Cardiac muscle cell (in vitro differentiated cells and primary cell): ENCODE data around the gene ITGAX. TPM values are rescaled to one million over a fixed set of nuclear protein-coding genes. Genes with fewer than 3 reads are reported as not detected.
"Not testable (repeated sequence)": the region's sequence is repeated elsewhere in the genome, so short reads cannot be mapped to it uniquely, and the experiment has no call there.

Experiments
- DNase-seq, 2 donors: peaks; one replicate each; pipeline versions ENCODE4 v3.0.0 to v3.0.0-alpha.2; 2010 to 2017; ENCODE audit warnings: low read depth in 1 of 2, low spot score in 1 of 2
- H3K27ac ChIP-seq: fragments of 200-600 bp; sonication (generic); 2 replicates; pipeline ENCODE4 v1.5.1; 2016
- H3K27me3 ChIP-seq: fragments of 200-600 bp; sonication (generic); 2 replicates; pipeline ENCODE4 v1.6.0; 2016; ENCODE audit warnings: control low read depth
- H3K36me3 ChIP-seq: fragments of 200-600 bp; sonication (generic); 2 replicates; pipeline ENCODE4 v1.5.1; 2016; ENCODE audit warnings: control low read depth
- H3K4me1 ChIP-seq: fragments of 200-600 bp; sonication (generic); 2 replicates; pipeline ENCODE4 v1.8.1; 2017; ENCODE audit warnings: low read depth, mild to moderate bottlenecking, mixed run types
- H3K4me3 ChIP-seq: fragments of 200-600 bp; sonication (generic); 2 replicates; pipeline ENCODE4 v1.5.1; 2016; ENCODE audit warnings: mild to moderate bottlenecking
- H3K9me3 ChIP-seq: fragments of 200-600 bp; sonication (generic); 2 replicates; pipeline ENCODE4 v1.5.1; 2017; ENCODE audit warnings: low read depth, mild to moderate bottlenecking, control low read depth
- CTCF ChIP-seq: IDR thresholded peaks from 2 replicates; pipeline ENCODE4 v1.5.1; 2012; ENCODE audit warnings: low read depth, mild to moderate bottlenecking, low read length
- polyA plus RNA-seq: library from polyadenylated mRNA; unstranded; fragments of >200 nt; fragmentation: Nextera tagmentation; extraction: Ambion mirVana; gene quantifications from 2 replicates; pipeline ENCODE4 v1.2.1, GENCODE V29; 2016
- total RNA-seq: library from RNA; depleted of rRNA; stranded (reverse); fragments of >200 nt; gene quantifications from 2 replicates; pipeline ENCODE4 v1.2.3, GENCODE V29; 2016

ITGAX gene
- total and polyA plus RNA-seq, 2 experiments from 2014 or later: 0.69 TPM; not detected in 1

- Histone ChIP-seq H3K27me3 (no peaks in the 10 kb centered on the region), H3K4me1 (no peaks in the 10 kb centered on the region), H3K4me3 (no peak overlapping the region), H3K9me3 (no peaks in the 10 kb centered on the region), H3K36me3 (no peaks in the 10 kb centered on the region), H3K27ac (no peak overlapping the region)
- DNase-seq: no peak
- no peak for TF ChIP-seq CTCF
These were observed 61.4 kb downstream of the ITGAX start for GRCh38 chr16:31416371-31416770.

- not testable (repeated sequence) for H3K27me3 ChIP-seq, H3K4me1 ChIP-seq, H3K9me3 ChIP-seq, H3K36me3 ChIP-seq, H3K4me3 ChIP-seq, H3K27ac ChIP-seq, DNase-seq
These were observed 62.1 kb downstream of the ITGAX start for GRCh38 chr16:31417036-31417435.

GRCh38 chr16:31417916-31418315, 62.9 kb downstream of the ITGAX start:
- no peak for DNase-seq
- Histone ChIP-seq H3K27ac (no peak overlapping the region), H3K4me3 (no peak overlapping the region), H3K36me3 (no peaks in the 10 kb centered on the region), H3K4me1 (no peaks in the 10 kb centered on the region), H3K27me3 (no peaks in the 10 kb centered on the region), H3K9me3 (no peaks in the 10 kb centered on the region)
- TF ChIP-seq CTCF: no peak

- Histone ChIP-seq H3K27ac (no peak overlapping the region), H3K36me3 (no peaks in the 10 kb centered on the region), H3K4me3 (no peak overlapping the region), H3K9me3 (no peaks in the 10 kb centered on the region), H3K4me1 (no peaks in the 10 kb centered on the region), H3K27me3 (no peaks in the 10 kb centered on the region)
- DNase-seq: no peak
- no peak for TF ChIP-seq CTCF
These were observed 65.1 kb downstream of the ITGAX start for GRCh38 chr16:31420037-31420436.

- Histone ChIP-seq H3K36me3 (no peaks in the 10 kb centered on the region), H3K27me3 (no peaks in the 10 kb centered on the region), H3K4me3 (no peak overlapping the region), H3K4me1 (no peaks in the 10 kb centered on the region), H3K27ac (no peak overlapping the region), H3K9me3 (no peaks in the 10 kb centered on the region)
- no peak for TF ChIP-seq CTCF
- no peak for DNase-seq
These were observed 66.6 kb downstream of the ITGAX start for GRCh38 chr16:31421587-31421986.

- no peak for TF ChIP-seq CTCF
- H3K9me3 ChIP-seq: no peaks in the 10 kb centered on the region
- H3K27ac ChIP-seq: no peak overlapping the region
- no peak for DNase-seq
- H3K4me1 ChIP-seq: peaks cover 4% of the 10 kb centered on the region
- no peaks in the 10 kb centered on the region for H3K36me3 ChIP-seq
- H3K4me3 ChIP-seq: no peak overlapping the region
- no peaks in the 10 kb centered on the region for H3K27me3 ChIP-seq
These were observed 68.3 kb downstream of the ITGAX start for GRCh38 chr16:31423241-31423640.
